SK-N-SH (cell line): Measurements from ENCODE around the gene PRDX5. TPM values are rescaled to one million over a fixed set of nuclear protein-coding genes. Genes with fewer than 3 reads are reported as not detected.

Source experiments
- CTCF ChIA-PET: fragments of 300-600, 350-600 bp; formaldehyde crosslinking; extraction: SDS; loops from one replicate; lab custom pipeline; 2021; lab: Yijun Ruan, JAX
- POLR2A ChIA-PET: fragments of 350-600 bp; sonication (Branson Sonifier 250); formaldehyde crosslinking; extraction: SDS; loops from one replicate; lab custom pipeline; 2020; ENCODE audit warnings: antibody characterized with exemption, inconsistent platforms; lab: Yijun Ruan, JAX
- DNase-seq: peaks from one replicate; pipeline ENCODE4 v3.0.0; 2012
- H2AFZ ChIP-seq: fragments of 200-600 bp; sonication (generic); 2 replicates; pipeline ENCODE4 v1.8.1; 2016; ENCODE audit warnings: antibody characterized with exemption, mild to moderate bottlenecking, low read depth
- H3F3A ChIP-seq: fragments of 200-600 bp; sonication (generic); replicated peaks from 2 replicates; pipeline ENCODE3; 2016; ENCODE audit warnings: antibody characterized with exemption, mild to moderate bottlenecking; ENCODE audit not compliant: insufficient read depth
- H3K27ac ChIP-seq, 2 experiments: fragments of 200-500 bp in 1 of 2; fragments of 200-600 bp in 1 of 2; sonication (Bioruptor generic) in 1 of 2; sonication (generic), shearing (Covaris generic) in 1 of 2; 2 replicates each; pipeline versions ENCODE4 v1.5.1 to v1.6.1; 2014 to 2016; ENCODE audit warnings: low read depth in 2 of 2, inconsistent platforms in 1 of 2, low read length in 1 of 2, mild to moderate bottlenecking in 1 of 2, mixed read lengths in 1 of 2
- H3K27me3 ChIP-seq: fragments of 200-600 bp; sonication (generic), shearing (Covaris generic); 2 replicates; pipeline ENCODE4 v1.6.1; 2016; ENCODE audit warnings: mixed run types; ENCODE audit not compliant: insufficient read depth
- H3K36me3 ChIP-seq, 2 experiments: fragments of 200-500 bp in 1 of 2; fragments of 200-600 bp in 1 of 2; sonication (Bioruptor generic) in 1 of 2; sonication (generic) in 1 of 2; replicated peaks in 1 of 2; 2 replicates each; pipeline versions ENCODE3 to v1.5.1; 2014 to 2016; ENCODE audit warnings: low read length in 1 of 2, mild to moderate bottlenecking in 1 of 2; ENCODE audit not compliant: insufficient read depth in 2 of 2, control insufficient read depth in 1 of 2
- H3K4me1 ChIP-seq, 2 experiments: fragments of 200-500 bp in 1 of 2; fragments of 200-600 bp in 1 of 2; sonication (Bioruptor generic) in 1 of 2; sonication (generic), shearing (Covaris generic) in 1 of 2; 2 replicates each; pipeline versions ENCODE4 v1.5.1 to v1.6.1; 2014 to 2016; ENCODE audit warnings: low read depth in 1 of 2, low read length in 1 of 2, mixed run types in 1 of 2; ENCODE audit not compliant: insufficient read depth in 2 of 2, control insufficient read depth in 1 of 2
- H3K4me2 ChIP-seq: fragments of 200-600 bp; sonication (generic), shearing (Covaris generic); 2 replicates; pipeline ENCODE4 v1.6.1; 2017; ENCODE audit warnings: mixed run types
- H3K4me3 ChIP-seq, 2 experiments: fragments of 200-500 bp in 1 of 2; fragments of 200-600 bp in 1 of 2; sonication (Bioruptor generic) in 1 of 2; sonication (generic), shearing (Covaris generic) in 1 of 2; 2 replicates each; pipeline versions ENCODE4 v1.5.1 to v1.8.1; 2014 to 2016; ENCODE audit warnings: low read depth in 2 of 2, inconsistent platforms in 1 of 2, low read length in 1 of 2, mild to moderate bottlenecking in 1 of 2, mixed read lengths in 1 of 2, moderate library complexity in 1 of 2
- H3K79me2 ChIP-seq: fragments of 200-600 bp; sonication (generic); 2 replicates; pipeline ENCODE4 v1.8.1; 2017; ENCODE audit warnings: mild to moderate bottlenecking; ENCODE audit not compliant: insufficient read depth
- H3K9ac ChIP-seq: fragments of 200-600 bp; sonication (generic); 2 replicates; pipeline ENCODE4 v1.6.1; 2017; ENCODE audit warnings: mixed run types
- H3K9me2 ChIP-seq: fragments of 200-600 bp; sonication (generic); 2 replicates; pipeline ENCODE4 v1.6.1; 2017; ENCODE audit warnings: mixed run types
- H3K9me3 ChIP-seq: fragments of 200-600 bp; sonication (generic); 2 replicates; pipeline ENCODE4 v1.6.1; 2017; ENCODE audit warnings: mixed run types, mild to moderate bottlenecking, moderate library complexity
- H4K20me1 ChIP-seq: fragments of 200-600 bp; sonication (generic); 2 replicates; pipeline ENCODE4 v1.6.1; 2017; ENCODE audit warnings: mild to moderate bottlenecking, mixed run types; ENCODE audit not compliant: insufficient read depth
- ELF1 ChIP-seq: IDR thresholded peaks from 2 replicates; pipeline ENCODE4 v1.4.0; 2012
- EP300 ChIP-seq, 2 experiments: IDR thresholded peaks; 2 replicates each; pipeline versions ENCODE4 v1.4.0 to v1.6.1; 2012; ENCODE audit warnings: borderline replicate concordance in 1 of 2, low read depth in 1 of 2, low read length in 1 of 2
- FOSL2 ChIP-seq: IDR thresholded peaks from 2 replicates; pipeline ENCODE4 v1.4.0; 2012; ENCODE audit warnings: low read depth, mild to moderate bottlenecking, moderate library complexity, borderline replicate concordance
- FOXJ3 ChIP-seq: sonication (generic); formaldehyde crosslinking; IDR thresholded peaks from 2 replicates; pipeline ENCODE4 v1.5.1; 2020; ENCODE audit warnings: mild to moderate bottlenecking, missing genetic modification reagents
- GABPA ChIP-seq: IDR thresholded peaks from 2 replicates; pipeline ENCODE4 v1.4.0; 2012; ENCODE audit warnings: low read depth, mild to moderate bottlenecking
- GATA2 ChIP-seq: sonication (generic); formaldehyde crosslinking; IDR thresholded peaks from 2 replicates; pipeline ENCODE4 v1.5.0; 2020; ENCODE audit warnings: mild to moderate bottlenecking, missing genetic modification reagents
- IRF3 ChIP-seq: fragments of 150-350 bp; IDR thresholded peaks from 2 replicates; pipeline ENCODE4 v1.6.1; 2016; ENCODE audit warnings: mild to moderate bottlenecking, low read depth, low read length
- JUND ChIP-seq: IDR thresholded peaks from 2 replicates; pipeline ENCODE4 v1.4.0; 2012
- MAX ChIP-seq: IDR thresholded peaks from 2 replicates; pipeline ENCODE4 v1.4.0; 2012; ENCODE audit warnings: low read depth
- MEF2A ChIP-seq: IDR thresholded peaks from 2 replicates; pipeline ENCODE4 v1.4.0; 2012; ENCODE audit warnings: low read depth, borderline replicate concordance
- MXI1 ChIP-seq: IDR thresholded peaks from 2 replicates; pipeline ENCODE4 v1.6.1; 2012; ENCODE audit warnings: mild to moderate bottlenecking, low read depth, low read length, improper control_type of control experiment
- NFIC ChIP-seq: IDR thresholded peaks from 2 replicates; pipeline ENCODE4 v1.4.0; 2012; ENCODE audit warnings: borderline replicate concordance
- NRF1 ChIP-seq: IDR thresholded peaks from 2 replicates; pipeline ENCODE4 v1.6.1; 2012; ENCODE audit warnings: low read depth, mild to moderate bottlenecking, low read length
- POLR2AphosphoS5 ChIP-seq: IDR thresholded peaks from 2 replicates; pipeline ENCODE4 v1.6.1; 2012; ENCODE audit warnings: low read depth, low read length
- REST ChIP-seq: IDR thresholded peaks from 2 replicates; pipeline ENCODE4 v1.6.1; 2012; ENCODE audit warnings: mild to moderate bottlenecking, low read depth, low read length, moderate library complexity
- RFX5 ChIP-seq: IDR thresholded peaks from 2 replicates; pipeline ENCODE4 v1.6.1; 2012; ENCODE audit warnings: mild to moderate bottlenecking, improper control_type of control experiment, low read length
- RXRA ChIP-seq: IDR thresholded peaks from 2 replicates; pipeline ENCODE4 v1.4.0; 2012; ENCODE audit warnings: low read depth, mild to moderate bottlenecking, borderline replicate concordance
- TAF1 ChIP-seq: IDR thresholded peaks from 2 replicates; pipeline ENCODE4 v1.6.1; 2012; ENCODE audit warnings: low read depth, mild to moderate bottlenecking, low read length, moderate library complexity, borderline replicate concordance
- USF1 ChIP-seq: IDR thresholded peaks from 2 replicates; pipeline ENCODE4 v1.4.0; 2012; ENCODE audit warnings: low read depth, borderline replicate concordance
- USF2 ChIP-seq: fragments of 150-350 bp; IDR thresholded peaks from 2 replicates; pipeline ENCODE4 v1.6.1; 2017; ENCODE audit warnings: antibody characterized with exemption, low read length, low read depth, borderline replicate concordance
- WGBS: methylation state at CpG from one replicate; pipeline ENCODE4 v1.1.6; 2017; ENCODE audit warnings: low lambda C conversion rate; 5-methylcytosine and 5-hydroxymethylcytosine counted together
- polyA plus RNA-seq, 3 experiments: library from polyadenylated mRNA; depleted of rRNA; stranded (reverse); fragments of >200 nt; gene quantifications; 2 replicates each; pipeline ENCODE4 v1.2.3, GENCODE V29; 2012

Gene PRDX5
- polyA plus RNA-seq, 1 of the 3 experiments (the other 2 are of a cell fraction): 1,000 TPM

- peaks cover 16% of the 10 kb centered on the region for H3F3A ChIP-seq
- no peaks in the 10 kb centered on the region for H3K9me2 ChIP-seq
- no peak overlapping the region for H3K4me3 ChIP-seq
- H3K27me3 ChIP-seq: peaks cover 15% of the 10 kb centered on the region; the same call in 1 of the 2 replicates
- CTCF ChIA-PET: interaction anchor here (1.0 to 12.2 kb wide), 5 partner anchors 16 to 67 kb away, joined by 3 to 196 read pairs (median 7); partner anchors contain the start of genes CATSPERZ, ESRRA, PRDX5 and TRMT112
- TF ChIP-seq MAX (no peak), USF1 (no peak), REST (no peak), GABPA (no peak), NFIC (no peak), JUND (no peak), FOXJ3 (CRISPR knock-in tag) (no peak), FOSL2 (no peak), MXI1 (no peak), MEF2A (no peak), RFX5 (no peak), POLR2AphosphoS5 (no peak), NRF1 (no peak), RXRA (no peak), IRF3 (no peak), ELF1 (no peak), EP300 (IDR thresholded peaks at IDR 0.05; ENCODE audit: borderline replicate concordance in 1 of 2, low read depth in 1 of 2, low read length in 1 of 2) (no peak), GATA2 (CRISPR knock-in tag) (no peak), TAF1 (no peak), USF2 (no peak)
- TF ChIP-seq, all 33 proteins: peak for 0
- H3K79me2 ChIP-seq: peaks cover 23% of the 10 kb centered on the region
- H3K36me3 ChIP-seq: peaks cover 0 to 2% of the 10 kb centered on the region in 2 experiments
- no peak overlapping the region for H3K27ac ChIP-seq
- H3K9ac ChIP-seq: no peak overlapping the region
- H3K4me1 ChIP-seq: peaks cover 8 to 32% of the 10 kb centered on the region in 2 experiments; a peak in 2 of 4 replicates
- H4K20me1 ChIP-seq: no peaks in the 10 kb centered on the region
- no peak overlapping the region for H2AFZ ChIP-seq
- H3K4me2 ChIP-seq: no peak overlapping the region; the same call in 1 of the 2 replicates
- H3K9me3 ChIP-seq: no peaks in the 10 kb centered on the region
- WGBS: 96% methylated on average over 21 of the region's 33 CpGs
- DNase-seq: no peak
- POLR2A ChIA-PET: no interaction called here
These were observed 30.1 kb upstream of the PRDX5 start for GRCh38 chr11:64287676-64288352.
